Erythroblast (primary cell): Measurements from ENCODE around the gene VWA2.

Experiments
- GATA1 ChIP-seq: IDR thresholded peaks from 2 replicates; pipeline ENCODE4 v1.6.1; 2011; ENCODE audit warnings: low read depth, mild to moderate bottlenecking, control low read depth, low read length, moderate library complexity
- POLR2A ChIP-seq: IDR thresholded peaks from 2 replicates; pipeline ENCODE4 v1.6.1; 2011; ENCODE audit warnings: mild to moderate bottlenecking, low read length

DNA sequence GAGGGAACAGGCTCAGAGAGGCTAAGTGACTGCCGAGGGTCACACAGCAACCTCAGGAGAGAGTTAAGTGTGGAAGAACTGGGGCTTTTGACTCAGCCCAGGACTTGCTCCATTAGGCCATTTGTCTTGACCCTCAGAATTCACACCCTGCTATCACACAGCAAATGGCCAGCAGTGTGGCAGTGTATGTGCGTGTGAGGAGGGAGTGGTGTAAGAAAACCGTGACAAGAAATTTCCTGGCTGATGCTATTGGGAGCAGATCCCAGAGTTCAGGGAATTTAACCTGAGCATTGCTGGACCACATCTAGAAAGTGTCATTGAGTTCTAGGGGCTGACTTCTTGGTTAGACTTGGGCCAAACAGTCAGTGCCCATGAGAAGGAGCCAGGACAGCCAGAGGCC is 18.4 kb downstream of the VWA2 start:
- TF ChIP-seq POLR2A, result no peak
- no peak for TF ChIP-seq GATA1
